Activated naive CD4-positive, alpha-beta T cell treated with anti-CD3 and anti-CD28 coated beads, Interleukin-2, amount 50 U/mL, for 16 hours (primary cell): ENCODE results near the gene GPR171.
A peak's percentile ranks its signal among the peaks of the same experiment; 100 is the strongest.
"Not testable (repeated sequence)": the region's sequence is repeated elsewhere in the genome, so short reads cannot be mapped to it uniquely, and the experiment has no call there.

Source experiments
- DNase-seq: peaks from one replicate; pipeline ENCODE4 v3.0.0-alpha.2; 2020

The GPR171 gene

DNA sequence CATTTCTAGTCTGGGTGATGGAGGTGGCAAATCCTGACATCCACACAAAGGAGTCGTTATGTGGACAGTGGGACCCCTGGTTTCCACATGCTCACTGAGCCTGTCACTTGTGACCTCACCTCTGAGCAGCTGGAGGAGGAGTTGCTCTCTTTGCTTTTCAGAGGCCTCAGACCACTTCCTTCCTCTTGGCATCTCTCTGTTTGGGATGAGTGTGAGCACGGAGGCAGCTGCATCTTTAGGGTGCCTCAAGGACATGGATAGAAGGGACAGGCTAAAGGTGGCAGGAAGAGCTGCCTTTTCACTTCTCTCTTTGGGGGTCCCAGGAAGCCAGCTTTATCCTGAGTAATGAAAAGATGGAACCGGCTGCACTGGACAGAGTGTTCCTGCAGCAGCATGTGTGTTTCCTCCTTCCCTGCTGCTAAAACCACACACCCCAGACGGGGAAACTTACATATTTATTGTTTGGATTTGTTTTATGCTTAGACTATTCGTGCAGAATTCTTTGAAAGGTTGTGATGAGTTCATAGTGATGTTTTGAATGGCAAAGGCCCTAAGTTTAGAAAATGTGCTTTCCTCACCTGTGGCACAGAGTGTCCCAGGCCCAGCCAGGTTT is 31.8 kb downstream of the GPR171 start:
- no peak for DNase-seq

DNA sequence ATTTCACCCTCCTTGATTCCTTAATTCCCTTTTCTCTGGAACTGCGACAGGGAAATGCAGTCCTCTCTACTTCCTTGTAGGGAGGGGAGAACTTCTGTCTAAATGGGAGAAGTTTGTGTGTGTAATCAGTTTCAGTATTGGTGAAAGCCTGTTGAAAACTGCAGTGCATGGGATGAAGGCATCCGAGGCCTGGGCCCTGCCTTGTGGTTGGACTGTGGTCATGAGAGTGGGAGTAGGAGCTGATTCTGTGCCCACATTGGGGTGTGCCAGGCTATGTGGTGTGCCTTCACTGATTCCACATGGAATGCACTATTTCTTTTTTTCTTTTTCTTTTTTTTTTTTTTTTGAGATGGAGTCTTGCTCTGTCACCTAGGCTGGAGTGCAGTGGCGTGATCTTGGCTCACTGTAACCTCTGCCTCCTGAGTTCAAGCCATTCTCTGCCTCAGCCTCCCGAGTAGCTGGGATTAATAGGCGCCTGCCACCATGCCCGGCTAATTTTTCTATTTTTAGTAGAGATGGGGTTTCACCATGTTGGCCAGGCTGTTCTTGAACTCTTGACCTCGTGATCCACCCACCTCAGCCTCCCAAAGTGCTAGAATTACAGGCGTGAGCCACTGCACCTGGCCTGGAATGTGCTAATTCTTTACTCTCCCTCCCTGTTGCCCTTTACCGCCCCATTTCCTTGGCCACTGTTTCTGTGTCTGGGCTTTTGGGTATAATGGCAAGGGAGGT is 32.9 kb downstream of the GPR171 start:
- DNase-seq, result not testable (repeated sequence)

DNA sequence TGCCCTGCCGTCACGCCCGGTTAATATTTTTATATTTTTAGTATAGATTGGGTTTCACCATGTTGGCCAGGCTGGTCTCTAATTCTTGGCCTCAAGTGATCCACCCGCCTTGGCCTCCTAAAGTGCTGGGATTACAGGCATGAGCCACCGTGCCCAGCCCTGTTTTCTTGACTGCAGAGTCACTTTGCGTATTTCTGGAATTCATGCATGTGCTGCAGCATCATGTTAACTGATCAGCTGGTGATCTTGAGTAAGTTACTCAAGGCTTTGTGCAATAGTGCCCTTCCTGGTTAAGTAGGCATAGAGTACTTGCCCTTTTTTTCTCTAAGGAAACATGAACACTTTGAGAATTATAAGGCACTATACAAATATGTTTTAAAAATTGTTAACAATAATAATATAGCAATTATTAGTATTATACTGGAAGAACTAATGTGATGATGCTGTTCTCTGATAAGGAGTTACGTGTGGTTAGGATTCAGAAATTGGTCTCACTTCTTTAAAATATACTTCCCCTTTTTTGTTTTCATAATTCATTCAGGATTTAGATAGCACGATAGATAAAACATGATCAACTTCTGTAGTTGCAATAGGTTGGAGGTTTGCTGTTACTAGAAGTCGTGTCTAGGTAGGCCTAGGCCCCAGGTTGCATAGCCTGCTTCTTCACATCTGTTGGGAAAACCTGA is 33.6 kb downstream of the GPR171 start:
- no peak for DNase-seq

DNA sequence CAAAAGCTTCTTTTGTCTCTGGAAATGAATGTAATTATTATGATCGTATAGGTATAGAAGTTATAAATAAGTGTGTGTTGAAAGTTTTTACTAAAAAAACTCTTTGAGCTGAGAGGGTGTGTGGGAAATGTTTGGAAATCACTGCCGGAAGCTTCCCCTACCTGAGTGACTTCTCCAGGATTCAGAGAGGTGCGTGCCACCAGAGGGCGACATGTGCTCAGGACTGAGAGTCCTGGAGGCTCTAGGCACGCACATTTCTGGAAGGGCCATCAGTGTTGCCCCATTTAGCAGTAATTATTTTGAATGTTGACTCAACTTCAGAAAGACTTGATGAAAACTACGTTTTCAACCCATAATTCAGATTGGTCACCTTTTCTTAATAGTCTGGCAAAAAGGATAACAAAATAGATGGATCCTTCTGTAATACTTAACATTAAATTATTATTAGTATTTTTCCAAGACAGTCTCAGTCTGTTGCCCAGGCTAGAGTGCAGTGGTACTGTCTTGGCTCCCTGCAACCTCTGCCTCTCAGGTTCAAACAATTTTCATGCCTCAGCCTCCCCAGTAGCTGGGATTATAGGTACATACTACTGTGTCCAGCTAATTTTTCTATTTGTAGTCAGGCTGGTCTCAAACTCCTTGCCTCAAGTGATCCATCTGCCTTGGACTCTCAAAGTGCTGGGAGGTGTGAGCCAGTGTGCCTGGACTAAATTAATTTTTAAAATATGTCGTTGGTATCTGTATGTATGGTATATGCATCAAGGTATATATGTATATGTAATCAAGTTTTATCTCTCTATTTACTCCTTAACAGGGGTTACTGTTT is 34.5 kb downstream of the GPR171 start:
- DNase-seq, result peak; percentile 84

DNA sequence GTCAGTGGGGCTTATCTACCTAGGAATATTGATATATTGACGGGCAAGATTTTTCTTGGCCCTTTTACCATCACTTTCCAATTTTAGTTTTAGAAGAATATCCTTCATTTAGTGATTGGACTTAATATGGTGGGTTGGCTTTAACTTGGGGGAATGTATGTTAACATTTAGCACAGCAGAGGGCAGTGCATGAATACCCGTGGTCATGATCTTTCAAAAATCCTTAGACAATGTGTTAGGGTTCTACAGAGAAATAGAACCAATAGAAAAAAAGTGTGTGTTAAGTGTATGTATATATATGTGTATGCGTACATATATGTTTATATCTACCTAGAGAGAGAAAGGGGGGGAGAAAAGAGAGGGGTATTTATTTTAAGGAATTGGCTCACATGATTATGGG is 36.9 kb downstream of the GPR171 start:
- DNase-seq, result no peak

DNA sequence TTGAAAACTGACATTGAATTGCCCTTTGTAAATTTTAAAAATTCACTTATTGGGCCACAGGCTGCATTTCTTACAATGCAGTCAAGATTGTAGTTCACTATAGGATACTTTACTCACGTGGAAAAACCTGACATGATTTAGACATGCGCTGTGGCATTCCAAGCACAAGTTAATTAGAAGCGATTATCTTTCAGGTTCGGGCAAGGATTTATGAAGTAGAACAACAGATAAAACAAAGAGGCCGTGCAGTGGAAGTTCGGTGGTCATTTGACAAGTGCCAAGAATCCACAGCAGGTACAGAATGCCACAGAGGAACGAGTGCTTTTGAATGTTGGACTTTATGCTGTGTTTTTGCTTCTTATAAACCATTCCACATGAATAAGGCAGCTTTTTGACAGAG is 37.8 kb downstream of the GPR171 start:
- DNase-seq, result no peak

DNA sequence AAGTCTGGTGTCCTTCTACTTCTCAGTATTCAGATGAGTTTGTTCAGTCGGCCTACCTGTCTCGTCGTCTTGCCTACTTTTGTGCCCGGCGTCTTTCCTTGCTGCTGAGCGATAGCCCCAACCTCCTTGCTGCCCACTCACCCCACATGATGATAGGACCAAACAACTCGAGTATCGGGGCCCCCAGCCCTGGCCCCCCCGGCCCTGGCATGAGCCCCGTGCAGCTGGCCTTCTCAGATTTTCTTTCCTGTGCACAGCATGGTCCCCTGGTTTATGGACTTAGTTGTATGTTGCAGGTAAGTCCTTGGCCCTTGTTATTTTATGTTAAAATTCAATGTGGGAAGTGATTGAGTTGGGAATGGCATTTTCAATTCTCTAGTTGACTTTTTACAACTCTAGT is 43.2 kb downstream of the GPR171 start:
- no peak for DNase-seq

DNA sequence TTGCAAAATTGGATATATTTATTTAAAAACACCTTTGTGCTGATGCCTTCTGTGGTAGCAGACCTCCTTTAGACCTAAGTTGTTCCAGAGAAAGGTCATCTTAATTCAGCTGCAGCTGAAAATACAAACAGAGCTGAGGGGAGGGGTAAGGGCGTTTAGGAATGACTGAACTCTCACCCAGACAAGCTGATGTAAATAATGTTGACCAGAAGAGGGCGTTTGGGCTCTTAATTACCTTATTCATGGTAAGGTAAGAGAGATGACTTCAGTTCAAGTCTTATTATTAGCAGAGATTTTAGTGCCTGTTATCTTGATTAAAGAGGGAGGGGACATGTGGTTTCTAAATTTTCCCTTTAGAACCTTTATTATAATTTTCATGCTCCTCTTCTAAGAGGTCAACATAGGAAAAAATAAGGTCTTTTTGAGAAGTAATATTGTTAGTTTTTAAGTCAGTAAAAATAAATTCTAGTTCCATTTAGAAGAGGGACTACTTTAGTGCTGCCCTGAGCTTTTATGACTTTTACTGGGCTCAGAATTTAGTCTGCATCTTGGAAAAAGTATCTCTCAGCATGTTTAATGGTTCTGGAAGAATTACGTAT is 46.3 kb downstream of the GPR171 start:
- no peak for DNase-seq

DNA sequence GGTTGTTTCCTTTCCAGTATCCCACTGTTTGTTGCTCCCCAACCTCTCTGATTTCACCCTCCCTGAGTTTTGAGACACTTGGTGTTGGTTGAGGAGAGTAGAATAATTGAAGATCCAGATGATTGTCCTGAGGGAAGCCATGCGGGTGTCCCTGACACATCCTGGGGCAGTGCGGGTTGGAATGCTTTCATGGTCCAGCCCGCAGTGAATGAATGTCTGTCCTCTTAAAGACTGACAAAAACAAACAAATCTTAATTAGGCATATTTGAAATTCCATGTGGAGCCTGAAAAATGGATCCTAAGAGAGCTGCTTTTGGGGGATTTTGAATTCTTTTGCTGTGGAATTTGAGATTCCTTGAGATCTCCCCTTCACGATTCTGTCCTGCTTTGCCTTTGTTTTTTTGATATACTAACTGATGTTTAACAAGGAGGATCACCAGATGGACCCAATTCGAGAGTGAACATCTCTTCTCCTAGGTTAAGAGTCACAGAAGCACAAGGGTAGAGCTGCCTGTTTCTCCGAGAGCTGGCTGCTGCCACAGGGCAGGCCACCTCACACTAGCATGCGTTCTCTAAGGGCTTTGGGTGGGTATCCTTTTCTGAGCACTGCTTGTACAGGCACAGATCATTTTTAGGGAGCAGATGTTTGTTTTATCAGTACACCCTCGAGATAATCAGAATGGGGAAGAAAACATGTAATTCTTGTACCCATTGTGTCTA is 47.4 kb downstream of the GPR171 start:
- no peak for DNase-seq

DNA sequence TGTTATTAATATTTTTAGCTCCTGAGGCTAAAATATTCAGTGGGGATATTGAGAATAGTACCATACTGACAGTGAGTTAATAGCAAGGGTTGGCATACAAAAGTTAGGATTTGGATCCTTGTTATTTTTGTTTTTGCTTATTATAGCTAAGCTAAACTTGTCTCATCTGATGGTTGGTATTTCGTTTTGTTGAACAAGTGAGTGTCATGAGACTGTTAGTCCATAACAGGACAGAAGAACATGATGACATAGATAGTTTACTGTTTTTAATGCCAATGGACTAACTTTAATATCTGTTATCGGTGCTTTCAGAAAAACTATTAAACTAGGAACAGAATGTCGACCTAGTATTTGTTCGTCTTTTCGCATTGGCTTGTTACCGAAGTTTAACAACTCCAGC is 48.5 kb downstream of the GPR171 start:
- DNase-seq, result no peak

DNA sequence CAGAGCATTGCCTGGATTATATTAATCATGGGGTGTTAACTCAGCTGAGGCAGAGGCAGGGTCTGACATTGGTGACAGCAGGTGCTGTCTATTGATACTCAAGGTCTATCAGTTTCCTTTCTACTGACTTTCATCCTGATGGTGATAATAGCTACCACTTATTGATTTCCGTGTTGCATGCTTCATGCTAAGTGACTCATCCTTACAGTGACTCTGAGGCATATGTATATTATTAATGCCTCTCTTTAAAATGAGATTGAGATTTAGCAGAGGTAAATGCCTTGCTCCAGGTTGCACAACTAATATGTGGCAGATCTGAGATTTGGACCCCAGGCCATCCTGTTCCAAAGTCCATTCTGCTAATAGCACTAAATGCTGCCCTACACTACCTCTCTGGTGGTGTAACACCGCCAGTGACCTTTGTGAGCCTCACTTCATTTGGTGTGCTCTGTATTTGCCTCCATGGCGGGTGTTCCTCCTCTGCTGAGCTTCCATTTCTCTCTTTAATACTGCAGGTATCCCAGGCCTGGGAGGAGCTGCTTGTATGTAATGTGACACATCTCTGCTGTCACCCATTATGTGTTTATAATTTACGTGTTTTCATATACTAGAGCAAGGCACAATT is 50.4 kb downstream of the GPR171 start:
- no peak for DNase-seq
